GM13977 (cell line): Measurements from ENCODE around the gene LMNTD2.

Source experiments
- DNase-seq: peaks from one replicate; pipeline ENCODE4 v3.0.0; 2012; ENCODE audit warnings: low spot score
- CTCF ChIP-seq: IDR thresholded peaks from 2 replicates; pipeline ENCODE4 v1.5.1; 2012; ENCODE audit warnings: mild to moderate bottlenecking, control low read depth; ENCODE audit not compliant: insufficient read depth; ENCODE audit errors: extremely low read depth, missing control alignments
- in situ Hi-C: fragments of 300-500 bp; cut with MboI; formaldehyde crosslinking; loops from one replicate; pipeline ENCODE4 v1.12.0; 2022; ENCODE audit warnings: low sequenced_read_pairs, low pct_unique_long_range_greater_than_20kb, mixed read lengths, inconsistent platforms; ENCODE audit not compliant: unreplicated experiment

Gene LMNTD2

GRCh38 chr11:556662-557256 is 3.8 kb downstream of the LMNTD2 start:
- in situ Hi-C loops, result loop anchor here (10.0 kb wide), 1 partner anchor 158 kb away; no protein-coding TSS in a partner anchor
- DNase-seq, result no peak
- TF ChIP-seq CTCF, result no peak

GRCh38 chr11:555780-556661 is 4.5 kb downstream of the LMNTD2 start:
- in situ Hi-C loops, result loop anchor here (10.0 kb wide), 1 partner anchor 159 kb away; no protein-coding TSS in a partner anchor
- TF ChIP-seq CTCF, result no peak
- no peak for DNase-seq

- in situ Hi-C loops, result loop anchor here (10.0 kb wide), 1 partner anchor 159 kb away; no protein-coding TSS in a partner anchor
- TF ChIP-seq CTCF, result no peak
- no peak for DNase-seq
Observed at GRCh38 chr11:555227-555779, 5.2 kb downstream of the LMNTD2 start.

GRCh38 chr11:554428-555226 is 5.9 kb downstream of the LMNTD2 start:
- peak; percentile 94 for TF ChIP-seq CTCF
- in situ Hi-C loops, result loop anchor here (10.0 kb wide), 1 partner anchor 160 kb away; no protein-coding TSS in a partner anchor
- DNase-seq, result peak; percentile 94

GRCh38 chr11:553988-554340 is 6.6 kb downstream of the LMNTD2 start:
- DNase-seq, result no peak
- in situ Hi-C loops, result loop anchor here (10.0 kb wide), 1 partner anchor 161 kb away; no protein-coding TSS in a partner anchor
- no peak for TF ChIP-seq CTCF
